T-helper 2 cell (primary cell): Measurements from ENCODE around the gene HAT1.
"Not testable (repeated sequence)": the region's sequence is repeated elsewhere in the genome, so short reads cannot be mapped to it uniquely, and the experiment has no call there.

ENCODE experiments used
- DNase-seq, 5 experiments: peaks; one replicate each; pipeline versions ENCODE4 v3.0.0 to v3.0.0-alpha.2; 2012 to 2022

The HAT1 gene

GRCh38 chr2:171979103-171979502, 56.8 kb downstream of the HAT1 start:
- DNase-seq = no peak

GRCh38 chr2:171983924-171984323, 61.7 kb downstream of the HAT1 start:
- not testable (repeated sequence) for DNase-seq

- no peak for DNase-seq
These were observed 62.8 kb downstream of the HAT1 start for GRCh38 chr2:171985076-171985475.

- DNase-seq = no peak
These were observed 64.5 kb downstream of the HAT1 start for GRCh38 chr2:171986778-171987177.

GRCh38 chr2:171991027-171991426, 68.8 kb downstream of the HAT1 start:
- DNase-seq = peak in 1 of 5 experiments; percentile 35

GRCh38 chr2:171995586-171995985, 73.3 kb downstream of the HAT1 start:
- no peak for DNase-seq

- no peak for DNase-seq
These were observed 73.8 kb downstream of the HAT1 start for GRCh38 chr2:171996021-171996420.

- DNase-seq = not testable (repeated sequence)
These were observed 74.8 kb downstream of the HAT1 start for GRCh38 chr2:171997031-171997430.

GRCh38 chr2:171999161-171999560, 76.9 kb downstream of the HAT1 start:
- no peak for DNase-seq

GRCh38 chr2:171999604-172000469, 77.6 kb downstream of the HAT1 start, which contains the start of gene METAP1D:
Gene METAP1D, plus strand, starts transcription at chr2:171999953. Its CDS starts 17 bp downstream, at chr2:171999970.
- peak; percentile 62 to 92 (median 77) for DNase-seq

- no peak for DNase-seq
These were observed 78.6 kb downstream of the HAT1 start for GRCh38 chr2:172000696-172001361.

GRCh38 chr2:172007372-172007771, 85.1 kb downstream of the HAT1 start:
- no peak for DNase-seq

GRCh38 chr2:172009823-172010222, 87.6 kb downstream of the HAT1 start:
- DNase-seq = no peak

GRCh38 chr2:172011812-172012575, 89.7 kb downstream of the HAT1 start:
- peak in 1 of 5 experiments; percentile 82 for DNase-seq

GRCh38 chr2:172012677-172013391, 90.6 kb downstream of the HAT1 start:
- DNase-seq = no peak

GRCh38 chr2:172013396-172013795, 91.1 kb downstream of the HAT1 start:
- DNase-seq = no peak

- no peak for DNase-seq
These were observed 99.0 kb downstream of the HAT1 start for GRCh38 chr2:172021074-172021931.

GRCh38 chr2:172021955-172022354, 99.7 kb downstream of the HAT1 start:
- no peak for DNase-seq

GRCh38 chr2:172031536-172031935, 109.3 kb downstream of the HAT1 start:
- no peak for DNase-seq
